BE2C (cell line): ENCODE results near the gene PRM1.

Experiments
- DNase-seq: peaks from one replicate; pipeline ENCODE4 v3.0.0-alpha.2; 2020
- H3K27me3 ChIP-seq: fragments of 250-450 bp; sonication (Bioruptor Pico); 2 replicates; pipeline ENCODE4 v1.5.1; 2020; ENCODE audit warnings: mild to moderate bottlenecking
- H3K36me3 ChIP-seq: fragments of 250-450 bp; sonication (Bioruptor Pico); 2 replicates; pipeline ENCODE4 v1.5.1; 2020; ENCODE audit warnings: mild to moderate bottlenecking
- H3K4me1 ChIP-seq: fragments of 250-450 bp; sonication (Bioruptor Pico); 2 replicates; pipeline ENCODE4 v1.5.1; 2020
- H3K4me3 ChIP-seq: 2 replicates; pipeline ENCODE4 v1.5.1; 2011; ENCODE audit warnings: low read depth, low read length
- H3K9me3 ChIP-seq: fragments of 250-450 bp; sonication (Bioruptor Pico); 2 replicates; pipeline ENCODE4 v1.5.1; 2020
- TF ChIP-seq, protein P1 (sequence below): IDR thresholded peaks from 2 replicates; pipeline ENCODE4 v1.5.1; 2012; ENCODE audit warnings: mild to moderate bottlenecking, low read depth, low read length

The PRM1 gene

GRCh38 chr16:11276143-11276895 lies 4.8 kb downstream of the PRM1 start, which contains the start of gene PRM2:
Gene PRM2, minus strand, starts transcription at chr16:11276480. Its CDS starts 110 bp downstream, at chr16:11276370.
- Histone ChIP-seq H3K9me3 (no peaks in the 10 kb centered on the region), H3K4me1 (no peaks in the 10 kb centered on the region), H3K36me3 (no peaks in the 10 kb centered on the region), H3K4me3 (no peak within 1 kb of the TSS), H3K27me3 (no peaks in the 10 kb centered on the region)
- TF ChIP-seq, protein P1, sequence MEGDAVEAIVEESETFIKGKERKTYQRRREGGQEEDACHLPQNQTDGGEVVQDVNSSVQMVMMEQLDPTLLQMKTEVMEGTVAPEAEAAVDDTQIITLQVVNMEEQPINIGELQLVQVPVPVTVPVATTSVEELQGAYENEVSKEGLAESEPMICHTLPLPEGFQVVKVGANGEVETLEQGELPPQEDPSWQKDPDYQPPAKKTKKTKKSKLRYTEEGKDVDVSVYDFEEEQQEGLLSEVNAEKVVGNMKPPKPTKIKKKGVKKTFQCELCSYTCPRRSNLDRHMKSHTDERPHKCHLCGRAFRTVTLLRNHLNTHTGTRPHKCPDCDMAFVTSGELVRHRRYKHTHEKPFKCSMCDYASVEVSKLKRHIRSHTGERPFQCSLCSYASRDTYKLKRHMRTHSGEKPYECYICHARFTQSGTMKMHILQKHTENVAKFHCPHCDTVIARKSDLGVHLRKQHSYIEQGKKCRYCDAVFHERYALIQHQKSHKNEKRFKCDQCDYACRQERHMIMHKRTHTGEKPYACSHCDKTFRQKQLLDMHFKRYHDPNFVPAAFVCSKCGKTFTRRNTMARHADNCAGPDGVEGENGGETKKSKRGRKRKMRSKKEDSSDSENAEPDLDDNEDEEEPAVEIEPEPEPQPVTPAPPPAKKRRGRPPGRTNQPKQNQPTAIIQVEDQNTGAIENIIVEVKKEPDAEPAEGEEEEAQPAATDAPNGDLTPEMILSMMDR: no peak
- no peak for DNase-seq

DNA sequence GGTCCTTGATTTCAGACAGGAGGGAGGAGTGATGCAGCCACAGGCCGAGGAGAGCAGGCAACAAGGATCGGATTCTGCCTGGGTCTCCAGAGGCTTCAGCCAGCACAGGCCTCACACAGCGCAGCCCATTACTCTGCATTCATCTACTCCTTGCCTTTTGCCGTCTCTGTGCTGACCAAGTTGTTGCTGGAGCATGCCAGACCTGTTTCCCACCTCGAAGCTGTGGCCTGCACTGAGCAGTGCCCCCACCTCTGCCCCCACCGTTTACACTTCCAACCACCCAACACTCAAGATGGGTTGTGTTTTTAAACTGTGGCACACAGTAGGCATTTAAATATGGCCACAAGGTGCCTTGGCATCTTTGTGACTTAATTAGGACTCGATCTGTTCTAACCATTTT lies 6.2 kb downstream of the PRM1 start:
- Histone ChIP-seq H3K4me3 (no peak overlapping the region), H3K27me3 (no peaks in the 10 kb centered on the region), H3K36me3 (no peaks in the 10 kb centered on the region), H3K4me1 (no peaks in the 10 kb centered on the region), H3K9me3 (no peaks in the 10 kb centered on the region)
- TF ChIP-seq, protein P1: no peak
- no peak for DNase-seq

GRCh38 chr16:11273721-11274324 lies 7.3 kb downstream of the PRM1 start:
- no peaks in the 10 kb centered on the region for H3K9me3 ChIP-seq
- no peaks in the 10 kb centered on the region for H3K27me3 ChIP-seq
- no peaks in the 10 kb centered on the region for H3K36me3 ChIP-seq
- no peak for DNase-seq
- H3K4me3 ChIP-seq: no peak overlapping the region
- H3K4me1 ChIP-seq: no peaks in the 10 kb centered on the region
- TF ChIP-seq, protein P1: no peak

GRCh38 chr16:11272921-11273720 lies 8.0 kb downstream of the PRM1 start, which contains the start of gene PRM3:
Gene PRM3, minus strand, starts transcription at chr16:11273629. Its CDS starts 34 bp downstream, at chr16:11273595.
- DNase-seq: no peak
- TF ChIP-seq, protein P1: no peak
- no peak within 1 kb of the TSS for H3K4me3 ChIP-seq

DNA sequence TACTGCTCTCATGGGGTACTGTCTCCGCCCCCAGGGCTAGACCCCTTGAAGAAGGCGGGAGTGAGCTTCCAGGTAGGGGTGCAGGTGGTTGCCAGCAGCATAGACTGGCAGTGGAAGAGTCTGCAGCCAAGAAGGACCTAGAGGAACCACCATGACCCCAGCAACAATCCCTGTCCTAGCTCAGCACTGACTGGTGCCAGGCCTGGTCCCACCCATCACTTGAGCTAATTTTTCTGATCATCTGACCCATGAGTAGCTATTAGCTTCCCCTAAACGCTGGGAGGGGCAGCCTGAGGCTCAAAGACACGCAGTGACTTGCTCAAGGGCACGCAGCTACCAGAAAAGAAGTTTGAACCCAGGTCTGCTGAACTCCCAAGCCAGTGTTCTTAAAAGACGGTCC lies 8.6 kb downstream of the PRM1 start:
- no peaks in the 10 kb centered on the region for H3K4me1 ChIP-seq
- TF ChIP-seq, protein P1: no peak
- H3K9me3 ChIP-seq: no peaks in the 10 kb centered on the region
- H3K36me3 ChIP-seq: no peaks in the 10 kb centered on the region
- no peaks in the 10 kb centered on the region for H3K27me3 ChIP-seq
- no peak overlapping the region for H3K4me3 ChIP-seq
- no peak for DNase-seq

More at GRCh38 chr16:11272921-11273720, 8.0 kb downstream of the PRM1 start, which contains the start of gene PRM3:
- Histone ChIP-seq H3K9me3 (no peaks in the 10 kb centered on the region), H3K4me1 (no peaks in the 10 kb centered on the region), H3K36me3 (no peaks in the 10 kb centered on the region), H3K27me3 (no peaks in the 10 kb centered on the region)
